HepG2 (cell line): Measurements from ENCODE around the gene FN1. TPM values are rescaled to one million over a fixed set of nuclear protein-coding genes. Genes with fewer than 3 reads are reported as not detected.

Experiments
- ATAC-seq: fragments of 200-7000 bp; cut with Tn5 transposase; 3 replicates; pipeline ENCODE4 v1.9.1; 2020; ENCODE audit warnings: mild to moderate bottlenecking, moderate library complexity
- BruUV-seq: library from RNA; stranded (reverse); fragments of 400-500 nt; replicated peaks from 2 replicates; lab custom pipeline; 2021; lab: Mats Ljungman, UMichigan
- CTCF ChIA-PET: fragments of 300-600 bp; formaldehyde crosslinking; extraction: SDS; loops from one replicate; lab custom pipeline; 2021; ENCODE audit warnings: low total read pairs, inconsistent platforms, low intra/inter-chr PET ratio; lab: Yijun Ruan, JAX
- POLR2A ChIA-PET: fragments of 350-600 bp; sonication (Branson Sonifier 250); formaldehyde crosslinking; loops from one replicate; lab custom pipeline; 2020; ENCODE audit warnings: antibody characterized with exemption, inconsistent platforms; lab: Yijun Ruan, JAX
- DNase-seq: peaks from one replicate; pipeline ENCODE4 v3.0.0-alpha.2; 2015; ENCODE audit warnings: low spot score
- FAIRE-seq: peaks from 3 replicates; lab custom pipeline; 2011; peaks lifted over from hg19 to GRCh38; lab: Jason Lieb, UNC
- H2AFZ ChIP-seq: one replicate; pipeline ENCODE4 v1.6.1; 2011; ENCODE audit warnings: low read length, inconsistent platforms
- H3K27ac ChIP-seq: fragments of 300-600 bp; 3 replicates; pipeline ENCODE4 v1.8.0; 2011; ENCODE audit warnings: mixed run types, mild to moderate bottlenecking, mixed read lengths, low read length, inconsistent platforms; ENCODE audit not compliant: insufficient read depth; ENCODE audit errors: extremely low read length
- H3K27me3 ChIP-seq, 2 experiments: fragments of 200-600 bp in 1 of 2; 2 replicates in 1 of 2; 3 replicates in 1 of 2; pipeline versions ENCODE4 v1.6.0 to v1.8.0; 2011; ENCODE audit warnings: low read length in 2 of 2, mild to moderate bottlenecking in 2 of 2, moderate library complexity in 2 of 2, inconsistent platforms in 1 of 2; ENCODE audit not compliant: insufficient read depth in 2 of 2, control insufficient read depth in 1 of 2
- H3K36me3 ChIP-seq, 2 experiments: fragments of 200-600 bp in 1 of 2; replicated peaks in 1 of 2; 2 replicates in 1 of 2; 3 replicates in 1 of 2; pipeline versions ENCODE4 v1.5.1 to v1.8.0; 2011; ENCODE audit warnings: low read length in 2 of 2, inconsistent platforms in 1 of 2; ENCODE audit not compliant: insufficient read depth in 2 of 2, control insufficient read depth in 1 of 2
- H3K4me1 ChIP-seq: 2 replicates; pipeline ENCODE4 v1.5.1; 2012; ENCODE audit warnings: low read length, inconsistent platforms; ENCODE audit not compliant: insufficient read depth
- H3K4me2 ChIP-seq: 2 replicates; pipeline ENCODE4 v1.6.0; 2011; ENCODE audit warnings: low read depth, low read length, inconsistent platforms
- H3K4me3 ChIP-seq, 3 experiments: fragments of 200-600 bp in 1 of 3; sonication (generic), shearing (Covaris generic) in 1 of 3; replicated peaks in 1 of 3; 2 replicates each; pipeline ENCODE4 v1.5.1; 2011 to 2016; ENCODE audit warnings: low read length in 3 of 3, inconsistent platforms in 2 of 3, low read depth in 2 of 3, mild to moderate bottlenecking in 2 of 3, control low read depth in 1 of 3, mixed read lengths in 1 of 3; ENCODE audit not compliant: insufficient read depth in 1 of 3
- H3K79me2 ChIP-seq: one replicate; pipeline ENCODE4 v1.6.1; 2011; ENCODE audit warnings: low read length, inconsistent platforms; ENCODE audit not compliant: insufficient read depth
- H3K9ac ChIP-seq: 2 replicates; pipeline ENCODE4 v1.6.0; 2011; ENCODE audit warnings: mild to moderate bottlenecking, low read depth, low read length, inconsistent platforms; ENCODE audit not compliant: insufficient read depth
- H3K9me3 ChIP-seq: 2 replicates; pipeline ENCODE4 v1.5.1; 2012; ENCODE audit warnings: mild to moderate bottlenecking, low read length
- H4K20me1 ChIP-seq: 2 replicates; pipeline ENCODE4 v1.6.0; 2011; ENCODE audit warnings: inconsistent platforms, mild to moderate bottlenecking, low read length, moderate library complexity; ENCODE audit not compliant: insufficient read depth
- WGBS: methylation state at CpG from one replicate; pipeline ENCODE4 v1.1.6; 2017; ENCODE audit warnings: low lambda C conversion rate; 5-methylcytosine and 5-hydroxymethylcytosine counted together
- in situ Hi-C: cut with HindIII; loops from 2 replicates; pipeline ENCODE4 v1.10.0; 2017; ENCODE audit warnings: low pct_unique_long_range_greater_than_20kb; ENCODE audit not compliant: extremely low pct_ligation_motif_present
- intact Hi-C: fragments of 100-400 bp; cut with micrococcal nuclease; formaldehyde crosslinking; loops from one replicate; pipeline ENCODE4 v1.10.0; 2022; ENCODE audit not compliant: unreplicated experiment
- polyA plus RNA-seq, 8 experiments: library from polyadenylated mRNA; depleted of rRNA in 3 of 8; stranded (reverse) in 7 of 8; unstranded in 1 of 8; fragments of >200 nt; fragmentation: Illumina TruSeq in 4 of 8; extraction: Trizol in 4 of 8; gene quantifications; 2 replicates each; pipeline versions ENCODE4 v1.2.1 to v1.2.3, GENCODE V29; 2011 to 2016; ENCODE audit warnings: low read depth in 4 of 8, missing spikeins in 1 of 8, mixed read lengths in 1 of 8; ENCODE audit not compliant: insufficient read depth in 1 of 8
- total RNA-seq, 5 experiments: library from RNA; depleted of rRNA; stranded (reverse); fragments of >200 nt; fragmentation: Illumina TruSeq; extraction: Trizol; gene quantifications; 2 replicates each; pipeline ENCODE4 v1.2.3, GENCODE V29; 2016; ENCODE audit warnings: low read depth in 1 of 5
- TF ChIP-seq, protein P1 (sequence below): sonication (generic); formaldehyde crosslinking; IDR thresholded peaks from 2 replicates; pipeline ENCODE4 v1.5.0; 2020; ENCODE audit warnings: mild to moderate bottlenecking, missing genetic modification reagents
- TF ChIP-seq, protein P2 (sequence below), 2 experiments: fragments of 450-650 bp in 1 of 2; sonication (generic) in 1 of 2; formaldehyde crosslinking in 1 of 2; IDR thresholded peaks; 2 replicates each; pipeline versions ENCODE4 v1.6.1 to v1.8.0; 2016 to 2022; ENCODE audit warnings: antibody characterized with exemption in 1 of 2, mild to moderate bottlenecking in 1 of 2, missing genetic modification reagents in 1 of 2

FN1 gene
- total and polyA plus RNA-seq, 2 of the 13 experiments (the other 11 are each of a cell fraction or from before 2014, with no cell fraction given) = 1,847 to 6,471 TPM

DNA sequence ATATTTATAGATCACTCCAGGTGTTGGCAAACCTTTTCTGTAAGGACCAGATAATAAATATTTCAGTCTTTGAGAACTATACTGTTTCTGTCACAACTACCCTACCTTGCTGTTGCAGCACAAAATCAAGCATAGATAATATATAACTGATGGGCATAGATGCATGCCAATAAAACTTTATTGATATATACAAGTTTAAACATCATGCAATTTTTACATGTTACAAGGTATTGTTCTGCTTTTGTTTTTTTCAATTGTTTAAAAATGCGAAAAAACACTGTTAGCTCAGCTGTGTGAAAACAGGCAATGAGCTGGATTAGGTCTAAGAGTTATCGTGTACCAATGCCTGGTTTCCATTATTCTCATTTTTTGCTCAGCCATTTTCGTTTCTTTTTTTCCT, 47.6 kb upstream of the FN1 start:
- TF ChIP-seq, protein P1, sequence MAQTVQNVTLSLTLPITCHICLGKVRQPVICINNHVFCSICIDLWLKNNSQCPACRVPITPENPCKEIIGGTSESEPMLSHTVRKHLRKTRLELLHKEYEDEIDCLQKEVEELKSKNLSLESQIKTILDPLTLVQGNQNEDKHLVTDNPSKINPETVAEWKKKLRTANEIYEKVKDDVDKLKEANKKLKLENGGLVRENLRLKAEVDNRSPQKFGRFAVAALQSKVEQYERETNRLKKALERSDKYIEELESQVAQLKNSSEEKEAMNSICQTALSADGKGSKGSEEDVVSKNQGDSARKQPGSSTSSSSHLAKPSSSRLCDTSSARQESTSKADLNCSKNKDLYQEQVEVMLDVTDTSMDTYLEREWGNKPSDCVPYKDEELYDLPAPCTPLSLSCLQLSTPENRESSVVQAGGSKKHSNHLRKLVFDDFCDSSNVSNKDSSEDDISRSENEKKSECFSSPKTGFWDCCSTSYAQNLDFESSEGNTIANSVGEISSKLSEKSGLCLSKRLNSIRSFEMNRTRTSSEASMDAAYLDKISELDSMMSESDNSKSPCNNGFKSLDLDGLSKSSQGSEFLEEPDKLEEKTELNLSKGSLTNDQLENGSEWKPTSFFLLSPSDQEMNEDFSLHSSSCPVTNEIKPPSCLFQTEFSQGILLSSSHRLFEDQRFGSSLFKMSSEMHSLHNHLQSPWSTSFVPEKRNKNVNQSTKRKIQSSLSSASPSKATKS (CRISPR knock-in tag) = no peak
- TF ChIP-seq, protein P2, sequence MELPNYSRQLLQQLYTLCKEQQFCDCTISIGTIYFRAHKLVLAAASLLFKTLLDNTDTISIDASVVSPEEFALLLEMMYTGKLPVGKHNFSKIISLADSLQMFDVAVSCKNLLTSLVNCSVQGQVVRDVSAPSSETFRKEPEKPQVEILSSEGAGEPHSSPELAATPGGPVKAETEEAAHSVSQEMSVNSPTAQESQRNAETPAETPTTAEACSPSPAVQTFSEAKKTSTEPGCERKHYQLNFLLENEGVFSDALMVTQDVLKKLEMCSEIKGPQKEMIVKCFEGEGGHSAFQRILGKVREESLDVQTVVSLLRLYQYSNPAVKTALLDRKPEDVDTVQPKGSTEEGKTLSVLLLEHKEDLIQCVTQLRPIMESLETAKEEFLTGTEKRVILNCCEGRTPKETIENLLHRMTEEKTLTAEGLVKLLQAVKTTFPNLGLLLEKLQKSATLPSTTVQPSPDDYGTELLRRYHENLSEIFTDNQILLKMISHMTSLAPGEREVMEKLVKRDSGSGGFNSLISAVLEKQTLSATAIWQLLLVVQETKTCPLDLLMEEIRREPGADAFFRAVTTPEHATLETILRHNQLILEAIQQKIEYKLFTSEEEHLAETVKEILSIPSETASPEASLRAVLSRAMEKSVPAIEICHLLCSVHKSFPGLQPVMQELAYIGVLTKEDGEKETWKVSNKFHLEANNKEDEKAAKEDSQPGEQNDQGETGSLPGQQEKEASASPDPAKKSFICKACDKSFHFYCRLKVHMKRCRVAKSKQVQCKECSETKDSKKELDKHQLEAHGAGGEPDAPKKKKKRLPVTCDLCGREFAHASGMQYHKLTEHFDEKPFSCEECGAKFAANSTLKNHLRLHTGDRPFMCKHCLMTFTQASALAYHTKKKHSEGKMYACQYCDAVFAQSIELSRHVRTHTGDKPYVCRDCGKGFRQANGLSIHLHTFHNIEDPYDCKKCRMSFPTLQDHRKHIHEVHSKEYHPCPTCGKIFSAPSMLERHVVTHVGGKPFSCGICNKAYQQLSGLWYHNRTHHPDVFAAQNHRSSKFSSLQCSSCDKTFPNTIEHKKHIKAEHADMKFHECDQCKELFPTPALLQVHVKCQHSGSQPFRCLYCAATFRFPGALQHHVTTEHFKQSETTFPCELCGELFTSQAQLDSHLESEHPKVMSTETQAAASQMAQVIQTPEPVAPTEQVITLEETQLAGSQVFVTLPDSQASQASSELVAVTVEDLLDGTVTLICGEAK (IDR thresholded peaks at IDR 0.05) = 0 out of 2 replicates have a peak, but pooled peaks have one; percentile 29
- TF ChIP-seq, protein P2 (CRISPR knock-in tag; IDR thresholded peaks at IDR 0.05) = no peak; the same call in 1 of the 2 replicates
- H3K4me2 ChIP-seq = no peak overlapping the region
- H3K4me1 ChIP-seq = peaks cover 24% of the 10 kb centered on the region
- in situ Hi-C loops = no loop called here
- ChIA-PET POLR2A (no interaction called here), CTCF (no interaction called here)
- no TSS peak for BruUV-seq
- no peak for ATAC-seq
- H3K9ac ChIP-seq = no peak overlapping the region
- no peak for FAIRE-seq
- H3K79me2 ChIP-seq = no peaks in the 10 kb centered on the region
- intact Hi-C loops = no loop called here
- no peaks in the 10 kb centered on the region for H4K20me1 ChIP-seq
- no peak overlapping the region for H3K27ac ChIP-seq
- H3K27me3 ChIP-seq = no peaks in the 10 kb centered on the region
- DNase-seq = no peak
- no peaks in the 10 kb centered on the region for H3K9me3 ChIP-seq
- no peak overlapping the region for H2AFZ ChIP-seq
- 92% methylated on average over 3 of the region's 3 CpGs for WGBS
- no peaks in the 10 kb centered on the region for H3K36me3 ChIP-seq
- H3K4me3 ChIP-seq = no peak overlapping the region
